Renal cortical epithelial cell (primary cell): ENCODE measurements around the gene TMEM74B. TPM values are rescaled to one million over a fixed set of nuclear protein-coding genes. Genes with fewer than 3 reads are reported as not detected.

Experiments used
- DNase-seq: peaks from one replicate; pipeline ENCODE4 v3.0.0-alpha.2; 2011; ENCODE audit warnings: low read depth
- total RNA-seq: library from RNA; depleted of rRNA; stranded (reverse); fragments of >200 nt; gene quantifications from 2 replicates; pipeline ENCODE4 v1.2.3, GENCODE V29; 2014

The TMEM74B gene
- total RNA-seq, 1 donor from 2014 or later, result 0.45 TPM

DNA sequence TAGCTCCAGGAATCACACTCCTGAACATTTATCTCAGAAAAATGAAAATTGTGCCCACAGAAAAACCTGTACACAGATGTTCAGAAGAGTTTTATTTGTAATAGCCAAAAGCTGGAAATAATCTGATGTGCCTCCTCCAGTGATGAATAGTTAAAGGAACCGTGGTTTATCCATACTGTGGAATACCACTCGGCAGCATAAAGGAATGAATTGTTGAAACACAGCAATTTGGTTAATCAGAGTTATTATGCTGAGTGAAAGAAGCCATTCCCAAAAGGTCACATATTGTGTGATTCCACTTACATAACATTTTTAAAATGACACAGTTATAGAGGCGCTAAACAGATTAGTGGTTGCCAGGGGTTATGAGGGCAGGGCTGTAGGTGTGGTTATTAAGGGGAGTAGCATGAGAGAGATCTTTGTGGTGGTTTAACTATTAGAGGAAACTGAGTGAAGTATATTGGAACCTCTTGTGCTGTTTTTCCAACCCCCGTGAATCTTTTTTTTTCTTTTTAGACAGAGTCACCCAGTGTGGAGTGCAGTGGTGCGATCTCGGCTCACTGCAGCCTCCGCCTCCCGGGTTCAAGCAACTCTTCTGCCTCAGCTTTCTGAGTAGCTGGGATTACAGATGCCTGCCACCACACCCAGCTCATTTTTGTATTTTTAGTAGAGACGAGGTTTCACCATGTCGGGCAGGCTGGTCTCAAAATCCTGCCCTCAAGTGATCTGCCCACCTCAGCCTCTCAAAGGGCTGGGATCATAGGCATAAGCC is 40.2 kb downstream of the TMEM74B start:
- no peak for DNase-seq

DNA sequence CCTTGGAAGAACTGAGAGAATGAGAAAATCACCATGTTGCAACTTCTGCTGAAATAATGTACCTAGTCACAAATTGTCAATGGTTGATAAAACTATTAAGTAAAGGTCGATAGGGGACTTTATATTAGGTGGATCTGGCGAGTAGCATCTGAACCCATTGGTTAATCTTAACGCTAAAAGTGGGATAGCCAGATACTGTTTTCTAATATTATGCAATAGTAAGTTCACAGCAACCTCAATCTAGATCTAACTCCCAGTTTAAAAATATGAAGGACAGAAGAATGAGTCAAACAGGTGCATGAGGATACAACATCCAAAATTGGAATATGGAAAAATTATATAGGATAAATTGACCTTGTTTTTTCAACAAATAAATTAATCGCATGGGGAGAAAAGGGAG is 47.5 kb downstream of the TMEM74B start:
- DNase-seq, result no peak

DNA sequence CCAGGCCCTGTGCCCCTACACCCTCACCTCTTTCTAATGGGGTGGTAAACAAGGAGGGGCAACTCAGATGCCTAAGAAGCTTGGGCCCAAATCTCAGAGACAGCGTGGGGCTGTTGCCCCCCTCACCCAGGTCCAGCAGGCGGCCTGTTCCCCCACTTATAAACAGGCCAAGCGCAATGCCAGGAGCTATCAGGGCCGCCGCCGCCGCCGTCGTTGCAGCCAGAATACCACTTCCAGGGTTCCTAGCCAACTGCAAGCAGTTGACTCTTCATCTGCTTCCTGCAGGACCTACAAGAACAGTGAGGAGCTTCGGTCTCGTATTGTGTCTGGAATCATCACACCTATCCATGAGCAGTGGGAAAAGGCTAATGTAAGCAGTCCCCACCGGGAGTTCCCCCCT is 49.9 kb downstream of the TMEM74B start:
- no peak for DNase-seq

DNA sequence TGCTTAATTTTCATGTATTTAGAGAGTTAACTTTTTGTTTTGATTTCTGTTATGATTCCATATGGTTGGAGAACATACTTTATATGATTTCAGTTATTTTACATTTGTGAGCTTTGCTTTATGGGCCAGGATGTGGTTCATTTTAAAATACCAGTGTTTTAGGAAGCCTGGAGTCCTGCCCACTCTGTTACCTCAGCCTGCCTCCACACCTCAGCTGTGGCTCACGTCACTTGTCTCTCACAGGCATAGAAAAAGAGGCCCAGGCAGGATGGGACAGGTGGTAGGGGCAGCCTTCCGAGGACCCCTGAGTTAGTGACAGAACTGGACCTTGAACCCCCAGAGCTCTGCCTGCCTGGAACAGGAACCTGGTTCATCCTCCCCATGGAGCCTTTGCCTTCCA is 50.4 kb downstream of the TMEM74B start:
- DNase-seq, result no peak

DNA sequence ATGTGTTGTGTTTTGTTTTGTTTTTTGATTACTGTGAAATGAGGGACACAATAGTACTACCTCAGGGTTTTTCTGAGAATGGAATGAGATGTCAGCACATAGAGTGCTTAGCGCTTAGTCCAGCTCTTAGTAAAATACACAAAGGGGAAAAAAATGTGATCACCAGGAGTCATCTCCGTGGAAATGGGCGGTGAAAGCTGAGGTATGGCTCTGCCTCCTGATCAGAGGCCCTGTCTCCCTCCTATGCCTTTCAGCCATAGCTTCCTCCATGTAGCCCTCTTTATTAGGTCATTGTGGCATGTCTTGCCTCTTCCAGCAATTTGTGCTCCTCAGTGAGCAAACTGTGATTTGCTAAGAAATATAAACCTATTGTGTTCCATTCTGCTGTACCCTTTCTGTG is 53.4 kb downstream of the TMEM74B start:
- no peak for DNase-seq

DNA sequence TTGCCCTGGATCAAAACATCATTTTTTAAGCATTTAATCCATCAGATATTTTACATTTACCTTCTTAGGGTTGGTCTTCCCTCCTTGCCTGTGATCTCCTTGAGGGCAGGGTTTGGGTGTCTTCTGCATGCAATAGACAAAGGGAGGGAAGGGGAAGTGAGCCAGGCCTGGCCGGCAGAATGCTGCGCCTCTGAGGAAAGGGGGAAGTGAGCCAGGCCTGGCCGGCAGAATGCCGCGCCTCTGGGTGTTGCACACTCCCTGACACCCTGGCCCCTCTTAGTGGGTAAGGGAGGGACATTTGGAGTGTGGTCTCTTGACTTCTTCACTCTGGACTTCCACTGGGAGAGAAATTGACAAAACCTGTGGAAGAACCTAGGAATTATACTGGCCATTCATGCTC is 53.9 kb downstream of the TMEM74B start:
- DNase-seq, result no peak

Other genes with a start within 250 kb of the TMEM74B start
- gene RSPO4, start 182.7 kb downstream of the TMEM74B start, total RNA-seq, result 0.05 TPM in 1 of 2 replicates, not detected in the other
- 41.7 and 68.4 TPM in 2 replicates for gene PSMF1, start 66.4 kb downstream of the TMEM74B start, total RNA-seq
- gene C20orf202, start 18.5 kb upstream of the TMEM74B start, total RNA-seq, result 0.10 TPM in 1 of 2 replicates, not detected in the other
- gene RAD21L1, start 41.1 kb upstream of the TMEM74B start, total RNA-seq, result 0.35 TPM in 1 of 2 replicates, not detected in the other
- 5.9 and 14.2 TPM in 2 replicates for gene SNPH, start 81.3 kb upstream of the TMEM74B start, total RNA-seq
- gene SDCBP2, start 144.2 kb upstream of the TMEM74B start, total RNA-seq, result 1.8 and 14.1 TPM in 2 replicates
- 131 and 138 TPM in 2 replicates for gene FKBP1A, start 208.1 kb upstream of the TMEM74B start, total RNA-seq